NCI-H1436 treated with DMSO at 0.1 percent for 48 hours (cell line): ENCODE data around the gene GBF1.
"Not testable (repeated sequence)": the region's sequence is repeated elsewhere in the genome, so short reads cannot be mapped to it uniquely, and the experiment has no call there.

Experiments
- DNase-seq: peaks from one replicate; lab custom pipeline; 2025; lab: John Stamatoyannopoulos, UW

Gene GBF1

GRCh38 chr10:102308318-102308717, 63.0 kb downstream of the GBF1 start:
- not testable (repeated sequence) for DNase-seq

- no peak for DNase-seq
Observed at GRCh38 chr10:102309236-102309635, 63.9 kb downstream of the GBF1 start.

DNA sequence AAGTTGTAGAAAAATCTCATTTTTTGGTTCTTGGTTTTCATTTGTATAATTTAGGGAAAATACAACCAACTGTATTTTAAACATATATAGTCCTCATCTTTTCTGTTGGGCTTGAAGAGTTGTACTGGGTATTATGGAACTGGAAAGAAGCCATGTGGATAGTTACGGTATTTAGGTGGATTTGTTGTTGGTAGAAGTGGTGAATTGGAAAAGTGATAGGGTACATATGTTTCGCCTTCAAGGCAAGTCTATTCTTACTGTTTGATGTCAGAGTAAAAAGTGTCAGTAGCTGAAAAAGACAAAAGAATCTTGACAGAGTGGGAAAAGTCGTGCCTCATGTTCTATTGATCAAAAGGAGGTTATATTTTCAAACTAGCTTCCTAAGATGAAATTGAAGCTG, 64.6 kb downstream of the GBF1 start:
- no peak for DNase-seq

GRCh38 chr10:102310361-102311024, 65.2 kb downstream of the GBF1 start:
- DNase-seq, result no peak

GRCh38 chr10:102311025-102311420, 65.7 kb downstream of the GBF1 start:
- no peak for DNase-seq

DNA sequence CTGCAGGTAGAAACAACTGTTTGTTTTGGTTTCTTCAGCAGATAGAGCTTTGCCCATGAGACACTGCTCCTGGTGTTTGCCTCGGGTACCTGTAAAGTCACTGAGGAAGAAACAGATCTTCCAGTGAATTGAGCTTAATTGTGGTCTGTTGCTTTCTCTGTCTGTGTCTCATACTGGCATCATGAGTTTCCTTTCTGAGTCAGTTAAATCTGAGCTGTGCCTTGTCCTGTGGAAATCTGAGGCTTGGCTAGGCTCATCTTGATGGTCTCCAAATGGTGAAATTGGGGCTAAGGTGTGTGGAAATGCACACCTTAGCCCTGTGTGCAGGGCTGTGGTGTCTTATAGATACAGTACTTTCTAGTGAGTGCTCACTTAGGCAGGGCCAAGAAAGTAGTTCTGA, 67.4 kb downstream of the GBF1 start:
- no peak for DNase-seq

GRCh38 chr10:102313221-102313896, 68.0 kb downstream of the GBF1 start:
- DNase-seq, result no peak

GRCh38 chr10:102314801-102315200, 69.5 kb downstream of the GBF1 start:
- DNase-seq, result no peak

GRCh38 chr10:102316421-102316820, 71.1 kb downstream of the GBF1 start:
- no peak for DNase-seq

DNA sequence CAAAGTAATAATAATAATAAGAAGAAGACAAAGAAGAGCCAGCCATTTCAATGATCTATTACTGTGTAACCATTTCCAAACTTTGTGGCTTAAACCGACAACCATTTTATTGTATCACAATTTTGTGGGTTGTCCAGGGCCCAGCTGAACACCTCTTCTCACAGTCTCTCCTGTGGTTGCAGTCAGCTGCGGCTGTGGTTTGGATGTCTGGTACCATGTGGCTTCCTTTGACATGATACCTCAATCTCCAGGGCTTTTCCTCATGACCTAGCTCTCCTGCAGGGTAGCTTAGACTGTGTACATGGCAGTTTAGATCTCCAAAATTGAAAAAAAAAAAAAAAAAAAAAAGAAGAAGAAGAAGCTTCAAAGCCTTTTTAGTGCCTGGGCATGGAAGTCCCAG, 77.6 kb downstream of the GBF1 start:
- no peak for DNase-seq

- no peak for DNase-seq
Observed at GRCh38 chr10:102324061-102324460, 78.7 kb downstream of the GBF1 start.

- DNase-seq, result no peak
Observed at GRCh38 chr10:102326031-102326430, 80.7 kb downstream of the GBF1 start.

DNA sequence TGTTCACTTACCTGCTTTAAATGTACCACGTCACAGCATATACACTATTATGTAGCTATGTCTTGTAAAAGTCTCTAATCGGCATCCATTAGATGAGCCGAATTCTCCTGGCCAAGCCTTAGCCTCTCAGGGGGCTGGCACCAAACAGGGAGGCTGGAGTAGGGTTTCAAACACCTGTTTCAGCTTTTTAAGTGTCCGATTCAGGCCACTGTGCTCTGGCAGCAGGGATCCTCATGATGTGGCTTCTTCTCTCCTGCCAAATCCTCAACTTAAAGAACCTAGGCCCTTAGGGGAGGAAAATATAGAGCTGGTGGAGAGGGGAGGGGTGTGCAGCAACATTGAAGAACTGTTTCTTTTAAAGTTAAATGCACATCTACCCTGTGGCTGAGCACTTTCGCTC, 81.7 kb downstream of the GBF1 start:
- DNase-seq, result no peak

GRCh38 chr10:102327641-102328040, 82.3 kb downstream of the GBF1 start:
- DNase-seq, result no peak

GRCh38 chr10:102332772-102333171, 87.4 kb downstream of the GBF1 start:
- DNase-seq, result no peak

DNA sequence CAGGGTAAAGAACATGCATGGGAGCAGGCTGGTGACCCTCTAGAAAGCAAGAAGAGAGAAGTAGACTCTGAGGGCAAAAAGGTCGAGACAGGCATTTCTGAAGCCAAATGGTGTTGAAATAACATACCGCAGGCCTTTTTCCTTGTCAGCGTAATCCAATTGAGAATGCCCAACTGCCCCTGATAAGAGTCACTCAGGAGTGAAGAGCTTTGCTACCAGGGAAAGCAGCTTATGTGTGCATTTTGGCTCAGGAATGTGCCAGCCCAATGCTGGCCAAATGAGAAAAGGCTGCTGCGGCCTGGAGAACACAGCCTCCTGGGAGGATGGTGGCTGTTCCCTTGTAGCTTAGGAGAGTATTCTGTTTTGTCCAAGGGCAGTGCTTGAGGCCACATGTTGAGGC, 88.8 kb downstream of the GBF1 start:
- DNase-seq, result no peak

- no peak for DNase-seq
Observed at GRCh38 chr10:102335184-102335583, 89.9 kb downstream of the GBF1 start.

DNA sequence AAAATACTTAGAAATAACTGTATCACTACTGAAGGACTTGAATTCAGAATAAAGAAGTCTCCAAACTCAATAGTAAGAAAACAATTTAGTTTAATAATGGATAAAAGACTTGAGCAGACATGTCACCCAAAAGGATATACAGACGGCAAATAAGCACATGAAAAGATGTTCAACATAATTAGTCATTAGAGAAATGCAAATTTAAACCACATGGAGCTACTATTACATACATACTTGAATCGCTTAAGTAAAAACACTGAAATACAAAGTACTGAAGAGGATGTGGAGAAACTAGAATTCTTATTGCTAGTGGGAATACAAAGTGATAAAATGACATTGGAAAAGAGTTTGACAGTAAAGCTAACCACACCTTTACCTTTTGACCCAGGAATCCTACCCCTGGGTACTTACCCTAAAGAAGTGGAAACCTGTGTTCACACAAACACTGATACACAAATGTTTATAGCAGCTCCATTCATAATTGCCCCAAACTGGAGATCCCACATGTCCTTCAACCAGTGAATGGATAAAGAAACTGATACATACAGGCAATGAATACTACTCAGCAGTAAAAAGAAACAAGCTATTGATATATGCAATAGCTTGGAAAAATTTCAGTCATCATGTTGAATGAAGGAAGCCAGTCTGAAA, 95.8 kb downstream of the GBF1 start:
- DNase-seq, result no peak

DNA sequence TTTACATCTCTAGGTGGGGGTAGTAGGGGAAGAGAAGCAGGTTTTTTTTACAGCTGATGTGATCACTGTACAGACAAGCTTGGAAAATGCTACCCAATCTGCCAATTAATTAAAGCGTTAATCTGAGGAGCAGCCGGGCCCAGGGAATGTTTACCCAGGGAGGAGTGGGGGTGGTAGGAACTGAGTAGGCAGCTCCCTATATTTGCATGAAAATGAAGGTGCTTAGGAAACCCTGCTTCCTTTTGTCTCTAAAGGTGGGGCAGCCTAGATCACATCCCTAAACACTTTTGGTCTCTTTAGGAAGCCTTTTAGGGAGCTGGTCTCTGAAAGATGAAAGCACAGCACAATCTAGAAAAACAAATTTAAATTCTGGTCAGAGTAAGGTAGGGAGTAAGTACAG, 97.1 kb downstream of the GBF1 start:
- DNase-seq, result no peak

DNA sequence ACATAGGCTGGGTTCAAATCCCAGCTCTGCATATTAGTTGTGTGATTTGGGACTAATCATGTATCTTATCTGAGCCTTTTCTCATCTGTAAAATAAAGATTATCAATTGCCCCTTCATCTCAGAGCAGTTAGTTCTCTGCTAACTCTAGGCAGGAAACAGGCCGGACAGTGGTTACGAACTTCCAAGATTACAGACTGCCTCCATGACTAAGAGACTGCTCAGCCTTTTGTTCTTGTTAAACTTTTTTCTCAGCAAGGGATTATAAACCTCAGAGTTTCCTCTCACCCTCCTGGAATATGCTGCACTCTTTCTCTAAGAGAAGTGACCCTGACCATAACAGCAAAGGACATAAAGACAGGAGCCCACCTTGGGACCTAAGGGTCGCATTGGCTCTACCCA, 97.6 kb downstream of the GBF1 start:
- DNase-seq, result no peak

- DNase-seq, result no peak
Observed at GRCh38 chr10:102344067-102344466, 98.7 kb downstream of the GBF1 start.

DNA sequence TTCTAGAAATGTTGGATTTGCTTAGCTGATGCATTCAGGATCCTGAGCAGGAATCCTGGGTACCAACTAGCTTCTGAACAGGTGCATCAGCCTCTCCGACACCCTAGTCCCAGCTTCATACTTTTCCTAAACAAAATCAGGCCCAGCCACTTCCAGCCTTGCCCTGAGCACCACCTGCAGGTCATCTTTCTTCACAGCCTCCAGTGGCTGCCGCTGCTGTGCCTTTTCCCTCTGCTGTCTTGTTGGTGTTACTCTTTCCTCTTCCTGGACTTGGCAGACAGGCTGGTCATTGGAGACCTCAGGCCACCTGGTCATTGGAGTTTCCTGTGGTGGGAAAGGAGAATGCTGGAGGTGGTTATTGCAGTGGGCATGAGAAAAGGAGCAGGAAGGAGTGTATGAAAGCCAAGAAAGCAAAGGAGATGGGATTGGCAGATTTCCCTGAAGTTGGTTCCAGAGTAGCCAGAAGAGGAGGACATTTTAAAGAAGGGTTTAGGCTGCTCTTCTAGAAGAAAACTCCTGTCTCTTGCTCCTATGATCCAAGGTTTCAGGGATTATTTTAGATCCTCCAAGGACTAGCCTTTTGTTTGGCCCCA, 102.0 kb downstream of the GBF1 start:
- no peak for DNase-seq

GRCh38 chr10:102352066-102352715, 106.9 kb downstream of the GBF1 start:
- no peak for DNase-seq
